DOHH2 (cell line): Measurements from ENCODE around the gene MUC13.

Source experiments
- H3F3A ChIP-seq: fragments of 200-600 bp; sonication (generic), shearing (Covaris generic); 2 replicates; pipeline ENCODE4 v1.6.0; 2016; ENCODE audit warnings: antibody characterized with exemption, mild to moderate bottlenecking; ENCODE audit not compliant: control insufficient read depth, insufficient read depth
- H3K27ac ChIP-seq: fragments of 200-600 bp; sonication (generic); 2 replicates; pipeline ENCODE4 v1.5.1; 2014; ENCODE audit warnings: low read depth, mild to moderate bottlenecking, low read length, moderate library complexity
- H3K27me3 ChIP-seq: fragments of 200-600 bp; sonication (generic); 2 replicates; pipeline ENCODE4 v1.6.1; 2014; ENCODE audit warnings: mild to moderate bottlenecking, low read length, mixed read lengths; ENCODE audit not compliant: control insufficient read depth
- H3K36me3 ChIP-seq: fragments of 200-600 bp; sonication (generic); 2 replicates; pipeline ENCODE4 v1.6.1; 2014; ENCODE audit warnings: mild to moderate bottlenecking, low read length, moderate library complexity, mixed read lengths; ENCODE audit not compliant: control insufficient read depth
- H3K4me1 ChIP-seq: fragments of 200-600 bp; sonication (generic); 2 replicates; pipeline ENCODE4 v1.6.1; 2014; ENCODE audit warnings: mild to moderate bottlenecking, low read length, mixed read lengths; ENCODE audit not compliant: control insufficient read depth
- H3K4me2 ChIP-seq: fragments of 200-600 bp; sonication (generic); 2 replicates; pipeline ENCODE4 v1.6.0; 2014; ENCODE audit warnings: mild to moderate bottlenecking, low read length, moderate library complexity
- H3K4me3 ChIP-seq: fragments of 200-600 bp; sonication (generic); 2 replicates; pipeline ENCODE4 v1.5.1; 2014; ENCODE audit warnings: mild to moderate bottlenecking, low read length, mixed read lengths
- H3K79me2 ChIP-seq: fragments of 200-600 bp; sonication (generic); 2 replicates; pipeline ENCODE4 v1.6.1; 2014; ENCODE audit warnings: mild to moderate bottlenecking, low read length, mixed read lengths; ENCODE audit not compliant: control insufficient read depth
- H3K9me2 ChIP-seq: fragments of 200-600 bp; sonication (generic); replicated peaks from 2 replicates; pipeline ENCODE4 v1.6.1; 2014; ENCODE audit warnings: mild to moderate bottlenecking, low read length, mixed read lengths; ENCODE audit not compliant: control insufficient read depth
- H3K9me3 ChIP-seq: fragments of 200-600 bp; sonication (generic); 2 replicates; pipeline ENCODE4 v1.6.1; 2014; ENCODE audit warnings: antibody characterized with exemption, low read length, mixed read lengths; ENCODE audit not compliant: control insufficient read depth, insufficient read depth
- H4K20me1 ChIP-seq: fragments of 200-600 bp; sonication (generic); 2 replicates; pipeline ENCODE4 v1.6.0; 2014; ENCODE audit warnings: low read depth, mild to moderate bottlenecking, antibody characterized with exemption, low read length, moderate library complexity; ENCODE audit not compliant: control insufficient read depth, insufficient read depth
- CTCF ChIP-seq: fragments of 200-600 bp; sonication (generic); IDR thresholded peaks from one replicate; pipeline ENCODE4 v1.5.1; 2014; ENCODE audit warnings: antibody characterized with exemption, mild to moderate bottlenecking, low read depth, low read length; ENCODE audit not compliant: poor library complexity, severe bottlenecking
- EZH2phosphoT487 ChIP-seq: fragments of 200-600 bp; sonication (generic); IDR thresholded peaks from 2 replicates; pipeline ENCODE4 v1.6.1; 2017; ENCODE audit warnings: borderline replicate concordance, mild to moderate bottlenecking, antibody characterized with exemption, low read length, moderate library complexity, mixed read lengths

The MUC13 gene

GRCh38 chr3:124879337-124879680, 55.2 kb downstream of the MUC13 start:
- H3K4me1 ChIP-seq = no peaks in the 10 kb centered on the region
- peaks cover 17% of the 10 kb centered on the region for H3K27me3 ChIP-seq
- H3K4me3 ChIP-seq = no peak overlapping the region
- H3K27ac ChIP-seq = no peak overlapping the region
- no peaks in the 10 kb centered on the region for H3K9me2 ChIP-seq
- no peaks in the 10 kb centered on the region for H3K9me3 ChIP-seq
- no peaks in the 10 kb centered on the region for H3K79me2 ChIP-seq
- no peaks in the 10 kb centered on the region for H4K20me1 ChIP-seq
- H3K36me3 ChIP-seq = no peaks in the 10 kb centered on the region
- TF ChIP-seq EZH2phosphoT487 (no peak), CTCF (no peak)
- no peaks in the 10 kb centered on the region for H3F3A ChIP-seq
- H3K4me2 ChIP-seq = no peak overlapping the region

DNA sequence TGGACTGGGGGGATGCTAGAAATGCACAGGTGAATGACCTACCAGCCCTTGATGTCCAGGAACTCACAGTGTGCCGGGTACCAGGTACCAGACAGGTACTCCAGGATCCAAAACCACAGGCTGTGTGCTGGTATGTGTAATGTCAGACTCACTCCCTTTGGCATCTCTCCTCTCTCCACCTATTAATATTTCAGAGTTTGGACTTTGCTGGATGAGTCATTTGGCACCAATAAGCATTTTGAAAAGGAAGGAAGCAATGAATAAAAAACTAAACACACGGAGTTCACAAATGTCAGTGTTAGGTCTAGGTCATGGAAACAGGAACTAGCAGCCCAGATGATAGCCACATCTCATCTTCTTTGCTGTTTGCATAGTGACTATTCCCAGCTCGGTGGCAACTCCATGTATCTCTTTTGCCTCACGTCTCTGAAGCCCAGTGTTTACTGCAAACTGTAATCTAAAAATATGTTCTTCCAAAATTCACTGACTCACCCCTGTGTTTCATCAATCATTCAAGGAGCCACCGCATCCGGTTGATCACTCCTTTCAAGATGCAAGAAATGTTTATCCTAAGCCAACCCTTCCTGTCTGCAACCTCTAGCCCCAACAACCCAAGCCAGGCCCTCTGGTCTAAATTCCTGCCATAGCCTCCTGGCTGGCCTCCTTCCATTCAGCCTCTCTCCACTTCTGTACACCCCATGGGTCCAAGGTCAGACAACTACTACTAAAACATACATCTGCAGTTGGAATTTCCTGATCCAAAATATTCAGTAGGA, 55.8 kb downstream of the MUC13 start:
- Histone ChIP-seq H3K4me3 (no peak overlapping the region), H3K36me3 (no peaks in the 10 kb centered on the region), H3K4me1 (no peaks in the 10 kb centered on the region), H4K20me1 (no peaks in the 10 kb centered on the region), H3K9me3 (no peaks in the 10 kb centered on the region), H3K27me3 (peaks cover 17% of the 10 kb centered on the region), H3K27ac (no peak overlapping the region), H3K79me2 (no peaks in the 10 kb centered on the region), H3F3A (no peaks in the 10 kb centered on the region), H3K9me2 (no peaks in the 10 kb centered on the region), H3K4me2 (no peak overlapping the region)
- no peak for TF ChIP-seq EZH2phosphoT487

GRCh38 chr3:124877674-124878073, 56.9 kb downstream of the MUC13 start:
- Histone ChIP-seq H3K79me2 (no peaks in the 10 kb centered on the region), H3K4me2 (no peak overlapping the region), H3K36me3 (no peaks in the 10 kb centered on the region), H3K27ac (no peak overlapping the region), H3K9me3 (no peaks in the 10 kb centered on the region), H3K9me2 (no peaks in the 10 kb centered on the region), H3F3A (no peaks in the 10 kb centered on the region), H3K27me3 (peaks cover 17% of the 10 kb centered on the region), H3K4me1 (no peaks in the 10 kb centered on the region), H3K4me3 (no peak overlapping the region), H4K20me1 (no peaks in the 10 kb centered on the region)
- no peak for TF ChIP-seq CTCF
- TF ChIP-seq EZH2phosphoT487 = no peak

DNA sequence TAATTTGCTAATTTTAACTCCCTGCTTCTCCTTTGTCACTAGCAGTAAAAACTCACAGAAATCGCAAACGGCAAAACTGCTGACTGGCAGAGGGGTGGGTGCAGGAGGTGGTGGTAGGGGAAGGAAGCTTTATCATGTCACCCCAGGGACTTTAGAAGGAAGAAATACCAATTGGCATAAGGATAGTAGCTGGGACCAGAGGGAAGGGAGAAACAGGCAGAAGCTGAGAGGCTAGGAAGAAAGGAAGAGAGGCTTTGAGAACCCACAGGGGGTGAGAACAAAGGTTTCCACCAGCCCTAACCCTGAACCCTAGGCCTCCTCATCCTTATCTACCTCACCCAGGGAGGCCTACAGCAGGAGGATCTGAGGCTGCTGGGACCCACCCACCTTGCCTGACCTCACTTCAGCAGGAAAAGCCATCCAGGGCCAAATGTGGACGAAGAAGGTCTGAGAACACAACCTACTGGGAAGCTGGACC, 58.1 kb downstream of the MUC13 start:
- Histone ChIP-seq H4K20me1 (no peaks in the 10 kb centered on the region), H3K9me2 (no peaks in the 10 kb centered on the region), H3K27me3 (peaks cover 17% of the 10 kb centered on the region), H3K36me3 (no peaks in the 10 kb centered on the region), H3K27ac (no peak overlapping the region), H3K4me3 (no peak overlapping the region), H3F3A (no peaks in the 10 kb centered on the region), H3K9me3 (no peaks in the 10 kb centered on the region), H3K4me2 (no peak overlapping the region), H3K4me1 (no peaks in the 10 kb centered on the region), H3K79me2 (no peaks in the 10 kb centered on the region)
- no peak for TF ChIP-seq CTCF
- no peak for TF ChIP-seq EZH2phosphoT487
